Gastrocnemius medialis (tissue), 4 donors: ENCODE results near the gene RASGEF1C. TPM values are rescaled to one million over a fixed set of nuclear protein-coding genes. Genes with fewer than 3 reads are reported as not detected.

ENCODE experiments used
- ATAC-seq, 2 donors: fragments of 150-250 bp; one replicate each; pipeline ENCODE4 v1.9.1; 2016
- DNase-seq, 2 donors: peaks; one replicate each; pipeline ENCODE4 v3.0.0-alpha.2; 2019
- H3K27ac ChIP-seq, 4 donors: fragments of 200-600 bp; sonication (generic); 1 replicate in 1 of 4; 2 replicates in 3 of 4; pipeline ENCODE4 v1.5.1; 2016 to 2018; ENCODE audit warnings: mild to moderate bottlenecking in 2 of 4, moderate library complexity in 1 of 4
- H3K27me3 ChIP-seq, 3 donors: fragments of 200-600 bp; sonication (generic) in 2 of 3; 1 replicate in 1 of 3; 2 replicates in 2 of 3; pipeline versions ENCODE4 v1.5.1 to v1.6.0; 2016 to 2019; ENCODE audit warnings: mild to moderate bottlenecking in 1 of 3, moderate library complexity in 1 of 3
- H3K36me3 ChIP-seq, 2 donors: fragments of 200-600 bp; sonication (generic) in 1 of 2; one replicate each; pipeline ENCODE4 v1.5.1; 2017 to 2018
- H3K4me1 ChIP-seq, 2 donors: fragments of 200-600 bp; sonication (generic) in 1 of 2; one replicate each; pipeline ENCODE4 v1.5.1; 2016 to 2017; ENCODE audit warnings: mild to moderate bottlenecking in 2 of 2
- H3K4me3 ChIP-seq, 4 donors: fragments of 200-600 bp; sonication (generic) in 3 of 4; 1 replicate in 1 of 4; 2 replicates in 3 of 4; pipeline ENCODE4 v1.5.1; 2016 to 2019; ENCODE audit warnings: mild to moderate bottlenecking in 2 of 4
- H3K9me3 ChIP-seq, 3 donors: fragments of 200-600 bp; sonication (generic) in 2 of 3; 1 replicate in 1 of 3; 2 replicates in 2 of 3; pipeline ENCODE4 v1.5.1; 2016 to 2019
- POLR2A ChIP-seq, 2 donors: fragments of 450-650 bp; IDR thresholded peaks; one replicate each; pipeline ENCODE4 v1.6.1; 2017; ENCODE audit warnings: antibody characterized with exemption in 2 of 2, mild to moderate bottlenecking in 2 of 2, moderate library complexity in 2 of 2
- in situ Hi-C, 4 donors: fragments of 200-750 bp; cut with MboI; loops; one replicate each; pipeline versions ENCODE4 v1.15.0 to v1.8.0; 2017; ENCODE audit warnings: low sequenced_read_pairs in 4 of 4
- intact Hi-C: fragments of 100-400 bp; cut with DNase I; formaldehyde crosslinking; loops from one replicate; pipeline ENCODE4 v1.15.1; 2023; ENCODE audit warnings: low total_unique reads
- total RNA-seq, 4 donors: library from RNA; depleted of rRNA; stranded (reverse); fragments of >200 nt; gene quantifications; one replicate each; pipeline versions ENCODE4 v1.1.0 to v1.2.3, GENCODE V29; 2016
- TF ChIP-seq, protein P1 (sequence below), 5 experiments: fragments of 450-650 bp in 3 of 5; fragments of 200-600 bp in 2 of 5; sonication (generic) in 2 of 5; IDR thresholded peaks in 4 of 5; conservative IDR thresholded peaks in 1 of 5; 1 replicate in 4 of 5; 2 replicates in 1 of 5; pipeline ENCODE4 v1.5.1; 2016 to 2019; ENCODE audit warnings: antibody characterized with exemption in 5 of 5, mild to moderate bottlenecking in 3 of 5, moderate library complexity in 3 of 5

The RASGEF1C gene
- total RNA-seq, 4 donors from 2014 or later, result not detected

DNA sequence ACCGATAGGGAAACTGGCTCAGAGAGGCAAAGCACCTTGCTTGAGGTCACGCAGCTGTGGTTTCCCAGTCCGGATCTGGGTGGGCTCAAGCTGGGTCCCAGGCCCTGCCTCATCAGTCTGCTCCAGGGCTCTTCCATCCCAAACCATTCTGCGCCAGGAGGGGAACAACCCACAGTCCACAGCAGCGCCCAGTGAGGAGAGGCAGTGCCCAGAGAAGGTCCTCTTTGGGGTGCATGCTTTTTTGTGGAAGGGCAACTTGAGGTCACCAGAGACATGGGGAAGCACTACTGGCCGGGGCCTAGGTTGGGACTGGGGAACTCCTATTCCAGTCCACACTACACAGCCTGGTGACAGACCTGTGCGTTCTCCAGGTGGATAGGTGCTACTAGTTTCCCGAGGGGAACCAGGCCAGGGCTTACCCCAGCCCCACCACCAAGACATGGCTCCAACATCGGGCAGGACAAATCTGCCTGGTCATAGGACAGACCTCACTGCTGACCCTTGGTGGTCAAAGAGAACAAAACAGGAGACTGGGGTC, 75.0 kb downstream of the RASGEF1C start:
- in situ Hi-C loops, result no loop called here
- ATAC-seq, result no peak
- DNase-seq, result no peak

DNA sequence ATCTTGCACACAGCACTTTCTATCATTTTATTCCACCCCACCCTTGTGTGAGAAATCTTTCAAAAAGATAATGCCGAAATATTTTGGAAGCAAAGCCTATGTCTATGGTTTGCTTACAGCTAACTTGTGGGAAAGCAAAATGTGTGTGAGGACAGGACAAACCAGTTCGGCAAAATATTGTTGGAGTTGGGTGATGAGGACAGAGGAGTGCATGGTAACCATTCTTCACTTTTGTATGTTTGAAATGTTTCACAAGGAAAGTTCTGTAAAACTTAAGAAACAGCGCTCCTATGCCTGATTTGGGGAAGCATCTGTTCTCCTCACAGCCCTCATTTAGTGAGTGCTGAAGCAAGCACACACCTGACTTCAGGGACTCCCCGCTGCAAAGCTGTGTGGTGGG, 75.5 kb downstream of the RASGEF1C start:
- intact Hi-C loops (no loop called here), in situ Hi-C loops (no loop called here)
- H3K4me3 ChIP-seq, result no peak overlapping the region
- no peak for ATAC-seq
- DNase-seq, result no peak
- H3K4me1 ChIP-seq, result no peaks in the 10 kb centered on the region
- no peaks in the 10 kb centered on the region for H3K9me3 ChIP-seq
- H3K27me3 ChIP-seq, result no peaks in the 10 kb centered on the region
- no peak for TF ChIP-seq POLR2A (IDR thresholded peaks at IDR 0.05)
- TF ChIP-seq, protein P1, sequence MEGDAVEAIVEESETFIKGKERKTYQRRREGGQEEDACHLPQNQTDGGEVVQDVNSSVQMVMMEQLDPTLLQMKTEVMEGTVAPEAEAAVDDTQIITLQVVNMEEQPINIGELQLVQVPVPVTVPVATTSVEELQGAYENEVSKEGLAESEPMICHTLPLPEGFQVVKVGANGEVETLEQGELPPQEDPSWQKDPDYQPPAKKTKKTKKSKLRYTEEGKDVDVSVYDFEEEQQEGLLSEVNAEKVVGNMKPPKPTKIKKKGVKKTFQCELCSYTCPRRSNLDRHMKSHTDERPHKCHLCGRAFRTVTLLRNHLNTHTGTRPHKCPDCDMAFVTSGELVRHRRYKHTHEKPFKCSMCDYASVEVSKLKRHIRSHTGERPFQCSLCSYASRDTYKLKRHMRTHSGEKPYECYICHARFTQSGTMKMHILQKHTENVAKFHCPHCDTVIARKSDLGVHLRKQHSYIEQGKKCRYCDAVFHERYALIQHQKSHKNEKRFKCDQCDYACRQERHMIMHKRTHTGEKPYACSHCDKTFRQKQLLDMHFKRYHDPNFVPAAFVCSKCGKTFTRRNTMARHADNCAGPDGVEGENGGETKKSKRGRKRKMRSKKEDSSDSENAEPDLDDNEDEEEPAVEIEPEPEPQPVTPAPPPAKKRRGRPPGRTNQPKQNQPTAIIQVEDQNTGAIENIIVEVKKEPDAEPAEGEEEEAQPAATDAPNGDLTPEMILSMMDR (IDR thresholded peaks at IDR 0.05 in 4 of 5, conservative IDR thresholded peaks at IDR 0.05 in 1 of 5), result no peak
- no peak overlapping the region for H3K27ac ChIP-seq
- no peaks in the 10 kb centered on the region for H3K36me3 ChIP-seq

More for the DNA sequence above, 75.0 kb downstream of the RASGEF1C start:
- Histone ChIP-seq H3K27ac (no peak overlapping the region), H3K36me3 (no peaks in the 10 kb centered on the region), H3K27me3 (no peaks in the 10 kb centered on the region), H3K9me3 (no peaks in the 10 kb centered on the region), H3K4me1 (no peaks in the 10 kb centered on the region), H3K4me3 (no peak overlapping the region)
- intact Hi-C loops, result no loop called here
- no peak for TF ChIP-seq POLR2A (IDR thresholded peaks at IDR 0.05)
- TF ChIP-seq, protein P1 (IDR thresholded peaks at IDR 0.05 in 4 of 5, conservative IDR thresholded peaks at IDR 0.05 in 1 of 5), result no peak

DNA sequence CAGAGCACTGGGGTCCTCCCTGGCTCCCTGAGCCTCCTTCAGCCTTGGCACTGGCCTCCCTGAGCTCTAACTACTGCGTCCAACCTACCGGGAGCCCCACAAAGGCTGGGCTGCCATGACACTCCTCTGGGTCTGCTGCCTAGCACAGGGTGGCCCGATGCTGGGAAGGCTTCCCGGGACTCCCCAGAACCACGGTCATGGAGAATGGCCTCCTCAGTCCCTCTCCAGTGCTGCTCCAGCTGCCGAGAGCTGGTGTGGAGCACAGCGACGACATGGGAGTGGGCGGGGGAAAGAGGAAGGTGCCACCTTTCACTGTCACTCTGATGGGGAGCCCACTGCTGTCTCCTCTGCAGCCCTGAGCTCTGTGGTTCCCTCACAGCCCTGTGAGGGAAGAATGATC, 76.0 kb downstream of the RASGEF1C start:
- H3K36me3 ChIP-seq, result no peaks in the 10 kb centered on the region
- H3K27ac ChIP-seq, result no peak overlapping the region
- H3K4me3 ChIP-seq, result no peak overlapping the region
- ATAC-seq, result no peak
- intact Hi-C loops, result no loop called here
- no peak for DNase-seq
- H3K4me1 ChIP-seq, result no peaks in the 10 kb centered on the region
- in situ Hi-C loops, result no loop called here
- no peaks in the 10 kb centered on the region for H3K9me3 ChIP-seq
- TF ChIP-seq, protein P1 (IDR thresholded peaks at IDR 0.05 in 4 of 5, conservative IDR thresholded peaks at IDR 0.05 in 1 of 5), result no peak
- TF ChIP-seq POLR2A (IDR thresholded peaks at IDR 0.05), result no peak
- H3K27me3 ChIP-seq, result no peaks in the 10 kb centered on the region

DNA sequence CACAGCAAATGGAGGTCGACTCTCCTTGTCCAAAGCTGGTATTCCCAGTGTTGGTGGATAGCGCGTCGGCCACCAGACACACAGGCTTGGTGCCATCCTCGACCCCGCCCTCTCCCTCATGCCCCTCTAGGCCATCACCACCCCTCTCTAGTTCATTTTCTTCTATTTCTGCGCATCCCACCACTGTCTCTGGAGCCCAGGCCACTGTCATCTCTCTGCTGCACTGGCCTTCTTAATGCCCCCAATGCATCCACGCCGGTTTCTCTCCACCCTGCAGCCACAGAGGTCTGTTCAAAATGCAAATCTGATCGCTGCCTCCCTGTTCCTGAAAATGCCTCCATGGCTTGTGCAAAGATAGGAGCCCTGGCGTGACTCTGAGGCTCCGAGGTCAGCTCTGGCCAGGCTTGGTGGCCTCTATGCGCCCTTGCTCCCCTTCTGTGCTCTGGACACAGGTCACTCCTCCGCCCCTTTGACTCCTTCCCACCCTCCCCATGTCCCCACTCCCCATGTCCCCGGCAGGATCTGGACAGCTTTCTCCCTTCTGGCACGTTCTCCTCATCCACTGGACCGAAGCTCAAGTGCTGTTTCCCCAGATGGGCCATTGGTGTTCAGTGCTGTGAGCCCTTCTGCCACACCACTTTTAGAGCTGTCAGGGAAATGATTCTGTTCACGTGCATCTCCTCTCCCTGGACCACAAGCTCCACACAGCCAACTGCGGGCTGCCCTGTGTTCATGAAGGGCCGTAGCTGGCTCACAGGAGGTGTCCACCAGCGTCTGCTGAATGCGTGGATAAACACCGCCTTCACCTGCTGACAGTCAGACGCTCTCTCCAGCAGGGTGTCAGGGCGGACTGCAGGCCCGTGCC, 77.9 kb downstream of the RASGEF1C start:
- Histone ChIP-seq H3K9me3 (no peaks in the 10 kb centered on the region), H3K4me3 (no peak overlapping the region), H3K27ac (no peak overlapping the region), H3K27me3 (peaks cover 0 to 4% (median 0%) of the 10 kb centered on the region in 3 donors), H3K4me1 (no peaks in the 10 kb centered on the region), H3K36me3 (no peaks in the 10 kb centered on the region)
- intact Hi-C loops (no loop called here), in situ Hi-C loops (no loop called here)
- TF ChIP-seq, protein P1 (IDR thresholded peaks at IDR 0.05 in 4 of 5, conservative IDR thresholded peaks at IDR 0.05 in 1 of 5), result no peak
- TF ChIP-seq POLR2A (IDR thresholded peaks at IDR 0.05), result no peak
- DNase-seq (no peak), ATAC-seq (no peak)
